T1000 (cell line): ENCODE data around the gene METTL13.
A peak's percentile ranks its signal among the peaks of the same experiment; 100 is the strongest.

Experiments used
- DNase-seq: peaks from one replicate; lab custom pipeline; 2025; ENCODE audit warnings: mixed read lengths; lab: John Stamatoyannopoulos, UW

The METTL13 gene

DNA sequence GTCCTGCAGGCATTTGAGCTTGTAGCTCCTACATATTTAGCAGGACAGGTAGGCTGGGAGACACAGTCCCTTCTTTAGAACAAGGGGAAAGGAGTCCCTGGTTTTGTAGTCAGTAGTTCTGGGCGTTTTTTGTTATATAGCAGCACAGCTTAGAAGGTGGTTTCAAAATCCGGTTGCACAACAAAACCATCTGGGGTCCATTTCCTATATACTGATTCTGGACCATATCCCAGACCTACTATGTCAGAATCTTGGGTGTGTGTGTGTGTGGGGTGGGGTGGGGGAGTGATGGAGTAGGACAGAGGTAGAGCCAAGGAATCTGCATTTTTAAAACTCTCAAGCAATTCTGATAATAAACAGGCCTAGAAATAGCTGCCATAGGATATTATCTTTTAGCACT, 21.6 kb downstream of the METTL13 start:
- no peak for DNase-seq

- DNase-seq, result no peak
Measured at GRCh38 chr1:171803461-171804022, 22.1 kb downstream of the METTL13 start.

DNA sequence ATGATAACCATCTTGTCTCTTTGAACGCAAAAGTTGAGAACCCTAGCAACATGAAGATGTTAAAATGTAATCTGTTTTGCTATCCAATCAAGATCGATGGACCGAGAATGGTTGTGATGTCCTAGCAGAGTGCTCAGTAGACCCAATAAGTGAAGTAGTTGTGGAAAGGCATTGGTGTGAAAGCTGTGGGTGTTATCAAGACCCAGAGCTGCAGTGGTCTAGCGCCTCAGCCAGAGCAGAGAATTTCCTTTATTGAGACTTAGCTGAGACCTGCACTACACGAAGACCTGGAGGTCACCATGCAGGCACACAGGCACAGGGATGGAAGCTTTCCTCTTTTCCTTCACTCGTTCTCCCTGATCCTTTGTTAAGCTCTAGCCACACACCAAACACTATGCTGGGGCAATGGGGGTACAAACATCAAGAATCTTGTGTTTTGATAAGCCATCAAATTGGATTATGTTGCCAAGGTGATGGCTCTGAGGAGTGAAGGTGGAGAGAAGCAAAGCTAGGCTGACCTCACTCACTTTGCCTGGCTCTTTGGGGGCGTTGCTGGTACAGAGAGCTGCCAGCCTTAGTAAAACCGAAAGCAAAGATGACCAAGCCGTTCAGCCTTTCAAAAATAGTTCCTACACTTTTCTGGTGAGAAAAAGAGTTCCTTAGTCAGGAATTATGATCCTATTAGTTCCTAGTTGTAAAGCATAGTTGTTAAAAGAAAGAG, 24.1 kb downstream of the METTL13 start:
- no peak for DNase-seq

DNA sequence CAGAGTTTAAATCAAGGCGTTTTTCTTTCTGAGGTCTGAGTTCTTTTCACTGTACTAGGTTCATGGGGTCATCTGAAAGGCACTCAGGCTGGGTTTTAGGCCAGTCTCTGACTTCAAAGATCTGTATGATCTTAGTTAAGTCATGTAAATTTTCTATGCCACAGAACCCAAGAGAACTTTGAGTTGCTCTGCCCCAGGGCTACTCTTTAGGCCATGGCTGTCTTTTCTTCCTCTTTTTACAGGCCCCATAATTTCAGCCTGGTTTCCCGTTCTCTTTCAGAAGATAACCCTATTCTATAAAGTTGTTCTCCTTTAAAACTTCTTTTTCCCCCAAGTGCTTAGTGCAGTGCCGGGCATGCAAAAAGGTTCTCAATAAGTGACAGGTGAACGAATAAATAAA, 26.1 kb downstream of the METTL13 start:
- no peak for DNase-seq

- DNase-seq, result no peak
Measured at GRCh38 chr1:171809834-171810233, 28.4 kb downstream of the METTL13 start.

DNA sequence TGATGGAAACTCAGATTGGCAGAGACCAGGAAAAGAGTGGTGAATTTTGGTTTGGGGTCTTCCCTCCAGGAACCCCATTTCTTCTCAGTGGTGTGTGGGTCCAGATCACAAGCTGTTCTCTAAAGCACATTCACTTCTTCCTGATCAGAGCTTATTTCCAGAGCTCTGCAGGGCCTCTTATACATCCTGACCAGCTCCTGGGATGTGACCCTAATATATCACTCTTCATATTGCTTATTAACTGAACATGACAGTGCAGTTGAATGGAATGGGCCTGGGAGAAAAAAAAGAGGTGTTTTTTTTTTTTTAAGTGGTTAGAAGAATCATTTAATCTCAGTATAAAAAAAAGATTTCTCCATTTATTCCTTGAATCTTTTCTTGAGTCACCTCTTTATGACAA, 30.2 kb downstream of the METTL13 start:
- no peak for DNase-seq

- DNase-seq, result no peak
Measured at GRCh38 chr1:171814692-171815091, 33.2 kb downstream of the METTL13 start.

DNA sequence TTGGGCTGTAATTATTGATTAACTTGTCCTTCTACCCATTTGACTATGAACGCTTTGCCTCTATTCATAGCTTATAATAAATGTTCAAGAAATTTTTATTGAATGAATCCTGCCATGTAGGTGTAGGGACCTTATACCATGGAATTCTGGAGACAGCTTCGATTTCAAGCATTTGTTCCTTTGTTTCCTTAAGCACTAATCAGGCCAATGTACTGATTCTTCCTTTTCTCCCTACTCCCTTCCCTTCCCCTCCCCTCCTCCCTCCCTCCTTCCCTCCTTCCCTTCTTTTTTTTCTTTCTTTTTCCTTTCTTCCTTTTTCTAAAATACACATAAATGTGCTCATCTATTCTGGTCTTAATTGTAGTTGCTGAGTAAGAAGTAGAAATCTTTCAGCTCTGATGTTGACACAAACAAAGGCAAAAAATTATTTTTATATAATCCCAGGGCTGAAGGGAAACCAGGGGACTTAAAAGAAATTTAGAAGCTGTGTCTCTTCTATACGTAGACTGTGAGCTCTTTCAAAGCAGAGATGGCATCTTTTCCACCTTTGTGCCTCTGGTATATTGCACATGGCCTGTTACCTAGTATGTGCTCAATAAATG, 34.9 kb downstream of the METTL13 start:
- no peak for DNase-seq

GRCh38 chr1:171817511-171818265, 36.2 kb downstream of the METTL13 start:
- DNase-seq, result peak; percentile 59

DNA sequence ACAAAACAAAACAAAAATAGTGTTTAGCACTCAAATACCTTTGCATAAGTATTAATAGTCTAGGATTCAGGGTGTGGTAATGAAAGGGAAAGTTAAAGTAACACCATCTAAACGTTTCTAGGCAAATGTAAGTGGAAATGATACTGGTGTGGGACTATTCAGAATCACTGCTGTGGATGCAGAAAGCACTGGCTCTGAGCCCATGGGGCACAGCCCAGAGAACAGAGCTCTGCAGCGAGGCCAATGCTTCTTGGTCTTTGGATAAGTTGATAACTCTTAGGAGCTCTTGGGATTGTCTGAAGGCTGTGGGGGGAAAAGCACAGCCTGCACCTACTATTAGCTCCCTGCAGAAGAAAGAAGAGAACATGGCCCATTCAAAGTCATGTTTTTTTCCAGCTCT, 38.5 kb downstream of the METTL13 start:
- no peak for DNase-seq

DNA sequence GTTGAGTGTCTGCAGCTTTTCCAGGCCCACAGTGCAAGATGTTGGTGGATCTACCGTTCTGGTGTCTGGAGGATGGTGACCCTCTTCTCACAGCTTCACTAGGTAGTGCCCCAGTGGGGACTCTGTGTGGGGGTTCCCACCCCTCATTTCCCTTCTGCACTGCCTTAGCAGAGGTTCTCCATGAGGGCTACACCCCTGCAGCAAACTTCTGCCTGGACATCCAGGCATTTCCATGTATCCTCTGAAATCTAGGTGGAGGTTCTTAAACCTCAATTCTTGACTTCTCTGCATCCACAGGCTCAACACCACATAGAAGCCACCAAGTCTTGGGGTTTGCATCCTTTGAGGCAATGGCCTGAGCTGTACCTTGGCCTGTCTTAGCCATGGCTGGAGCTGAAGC, 45.5 kb downstream of the METTL13 start:
- no peak for DNase-seq

DNA sequence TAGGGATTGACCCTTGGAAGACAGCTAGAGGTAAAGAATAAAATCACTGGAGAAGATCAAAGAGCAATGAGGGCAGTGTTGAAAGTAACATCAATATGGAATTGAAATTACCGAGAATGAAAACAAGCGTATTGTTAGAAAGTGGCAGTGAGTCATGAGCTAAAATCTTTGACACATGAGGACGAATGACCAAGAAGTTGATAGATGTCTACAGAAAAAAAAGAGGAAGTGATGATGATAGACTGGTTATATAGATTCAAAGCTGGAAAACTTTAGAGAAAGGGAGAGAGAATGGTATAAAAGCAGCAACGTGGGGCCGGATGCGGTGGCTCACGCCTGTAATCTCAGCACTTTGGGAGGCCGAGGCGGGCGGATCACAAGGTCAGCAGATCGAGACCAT, 47.3 kb downstream of the METTL13 start:
- no peak for DNase-seq

DNA sequence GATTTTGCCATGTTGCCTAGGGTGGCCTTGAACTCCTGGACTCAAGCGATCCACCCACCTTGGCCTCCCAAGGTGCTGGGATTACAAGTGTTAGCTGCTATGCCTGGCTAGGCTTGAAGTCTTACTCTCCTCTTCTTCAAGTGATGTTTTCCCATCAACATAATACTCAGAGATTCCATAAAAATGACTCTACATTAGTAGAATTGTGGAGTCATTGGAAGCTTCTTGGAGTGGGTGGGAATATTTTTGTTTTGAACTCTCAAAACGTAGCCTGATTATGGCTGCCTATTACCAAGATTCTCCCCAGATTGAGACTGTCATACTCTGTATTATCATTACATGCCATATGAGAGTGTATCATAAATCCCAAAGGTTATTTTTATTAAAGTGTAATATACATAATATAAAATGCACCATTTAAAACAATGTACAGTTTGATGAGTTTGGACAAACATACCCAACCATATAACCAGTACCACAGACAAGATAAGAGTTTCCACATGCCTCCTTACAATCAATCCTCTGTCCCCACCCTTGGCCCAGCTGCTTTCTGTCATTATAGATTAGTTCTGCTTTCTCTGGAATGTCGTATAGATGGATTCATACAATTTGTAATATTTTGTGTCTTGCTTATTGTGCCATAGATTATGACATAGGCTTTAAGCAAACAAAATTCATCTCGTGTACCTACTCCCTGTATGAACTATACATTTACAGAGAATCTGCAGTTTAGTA, 51.8 kb downstream of the METTL13 start:
- no peak for DNase-seq

DNA sequence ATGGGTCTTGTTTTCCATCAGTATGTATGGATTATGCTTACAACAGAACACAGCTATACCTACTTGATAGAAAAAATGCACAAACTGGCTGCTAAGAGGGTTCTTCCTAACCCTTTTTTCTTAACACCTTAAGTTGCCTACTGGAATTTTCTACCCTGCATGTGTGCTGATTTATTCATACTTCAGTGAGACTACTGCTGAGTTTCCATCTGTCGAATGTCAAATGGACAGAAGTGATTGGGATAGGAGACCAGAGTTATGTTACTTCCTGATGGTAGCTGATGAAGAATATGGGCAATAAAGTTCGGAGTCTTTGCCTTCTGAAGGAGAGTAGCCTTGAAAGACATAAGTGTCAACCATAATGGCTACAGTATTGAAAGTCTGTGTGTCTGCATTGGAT, 53.4 kb downstream of the METTL13 start:
- no peak for DNase-seq

GRCh38 chr1:171835891-171836290, 54.4 kb downstream of the METTL13 start:
- no peak for DNase-seq

DNA sequence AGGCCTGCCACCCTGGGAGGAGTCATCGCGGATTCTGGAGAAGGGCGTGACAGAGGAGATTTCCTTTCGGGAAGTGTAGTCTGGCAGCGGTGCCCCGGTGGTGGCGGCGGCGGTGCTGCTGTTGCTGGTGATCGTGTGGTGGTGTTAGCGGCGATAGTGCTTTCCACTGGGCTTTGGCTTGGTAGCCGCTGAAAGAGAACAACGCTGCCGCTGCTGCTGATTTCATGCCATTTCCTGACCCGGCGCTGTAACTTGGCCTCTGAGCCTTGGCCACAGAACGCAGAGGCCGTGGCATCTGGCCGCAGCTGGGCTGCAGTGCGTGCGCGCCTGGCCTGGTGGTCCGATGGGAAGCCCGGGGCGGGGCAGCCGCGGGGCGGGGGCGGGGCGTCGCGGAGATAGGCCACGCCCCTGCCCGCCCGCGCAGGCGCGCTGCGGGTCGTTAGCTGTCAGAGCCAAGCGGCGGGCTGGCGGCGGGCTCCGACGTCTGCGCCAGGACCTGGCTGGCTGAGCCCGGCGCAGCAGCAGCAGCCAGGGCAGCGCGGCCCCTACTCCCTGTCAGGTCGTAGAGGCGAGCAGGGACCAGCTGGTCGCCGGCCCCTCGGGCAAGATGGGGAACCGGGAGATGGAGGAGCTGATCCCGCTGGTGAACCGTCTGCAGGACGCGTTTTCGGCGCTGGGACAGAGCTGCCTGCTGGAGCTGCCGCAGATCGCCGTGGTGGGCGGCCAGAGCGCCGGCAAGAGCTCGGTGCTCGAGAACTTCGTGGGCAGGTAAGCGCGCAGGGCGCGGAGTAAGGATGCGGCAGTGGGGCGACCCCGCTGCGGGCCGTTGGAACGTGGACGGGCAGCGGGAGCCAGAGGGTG, 59.8 kb downstream of the METTL13 start, which contains the start of gene DNM3:
Gene DNM3, plus strand, starts transcription at position 449 of the 861 bp plus-strand sequence. Its CDS starts 159 bp downstream, at position 608.
- peak; percentile 86 for DNase-seq

DNA sequence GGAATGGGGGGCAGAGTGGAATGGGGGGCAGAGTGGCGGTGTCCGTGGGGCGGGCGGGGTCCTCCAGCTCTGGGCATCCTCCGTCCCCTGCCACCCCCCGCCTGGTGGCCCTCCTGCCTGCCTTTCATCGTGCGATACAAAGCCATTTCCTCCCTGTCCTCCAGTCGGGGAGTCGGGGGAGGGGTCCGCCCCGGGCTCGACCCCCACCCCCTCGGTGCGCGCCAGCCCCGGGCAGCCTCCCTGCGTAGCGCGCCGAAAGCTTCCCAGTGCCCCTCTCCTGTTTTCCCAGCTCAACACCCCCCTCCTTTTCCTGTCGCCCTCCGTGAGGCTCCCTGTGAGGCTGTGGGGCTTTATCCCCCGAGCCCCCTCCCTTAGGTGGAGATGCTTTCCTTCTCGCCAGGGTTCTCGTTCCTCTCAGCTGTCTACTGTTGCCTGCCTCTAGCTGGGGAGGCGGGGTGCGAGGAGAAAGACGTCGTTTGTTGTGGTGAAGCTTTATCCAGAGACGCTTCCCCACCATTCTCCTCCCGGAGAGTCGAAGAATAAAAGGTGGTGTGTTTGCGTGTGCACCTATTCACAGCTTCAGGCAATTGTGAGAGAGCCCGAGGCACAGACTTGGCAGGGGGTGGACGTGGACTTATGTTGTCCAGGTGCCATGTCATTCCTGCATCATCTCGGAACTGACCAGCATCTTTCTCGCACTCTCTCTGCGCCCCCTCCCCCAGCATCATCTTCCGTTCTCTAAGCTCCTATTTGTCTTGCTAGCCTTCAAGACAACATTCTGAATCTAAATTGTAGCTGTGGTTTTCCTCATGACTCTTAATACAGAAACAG, 60.7 kb downstream of the METTL13 start:
- DNase-seq, result no peak

DNA sequence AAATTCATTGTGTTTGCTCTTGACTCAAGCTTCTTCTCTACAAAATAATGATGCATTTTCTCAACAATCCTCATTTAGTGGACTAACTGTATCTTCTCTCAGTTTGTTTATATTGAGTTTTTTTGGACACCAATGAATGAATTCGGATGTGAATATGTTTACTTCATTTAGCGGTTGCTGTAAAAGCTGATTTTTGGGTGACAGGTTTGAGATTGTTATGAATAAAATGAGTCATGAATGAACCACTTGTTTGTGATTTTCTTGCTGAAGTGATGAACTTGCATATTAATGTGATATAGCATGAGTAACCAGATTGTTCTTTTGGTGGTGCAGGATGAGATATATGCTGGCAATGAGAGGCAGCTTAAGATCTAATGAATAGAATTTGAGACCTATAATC, 62.9 kb downstream of the METTL13 start:
- no peak for DNase-seq

GRCh38 chr1:171845998-171846397, 64.5 kb downstream of the METTL13 start:
- DNase-seq, result no peak
